ENCODE data around the gene TOM1L2.

The TOM1L2 gene

DNA sequence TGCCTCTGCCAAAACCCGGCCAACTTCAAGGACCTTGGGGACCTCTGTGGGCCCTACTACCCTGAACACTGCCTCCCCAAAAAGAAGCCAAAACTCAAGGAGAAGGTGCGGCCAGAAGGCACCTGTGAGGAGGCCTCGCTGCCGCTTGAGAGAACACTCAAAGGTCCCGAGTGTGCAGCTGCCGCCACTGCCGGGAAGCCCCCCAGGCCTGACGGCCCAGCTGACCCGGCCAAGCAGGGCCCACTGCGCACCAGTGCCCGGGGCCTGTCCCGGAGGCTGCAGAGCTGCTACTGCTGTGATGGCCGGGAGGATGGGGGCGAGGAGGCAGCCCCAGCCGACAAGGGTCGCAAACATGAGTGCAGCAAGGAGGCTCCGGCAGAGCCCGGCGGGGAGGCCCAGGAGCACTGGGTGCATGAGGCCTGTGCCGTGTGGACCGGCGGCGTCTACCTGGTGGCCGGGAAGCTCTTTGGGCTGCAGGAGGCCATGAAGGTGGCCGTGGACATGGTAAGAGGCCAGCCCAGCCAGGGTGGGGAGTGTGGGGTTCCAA, 174.1 kb downstream of the TOM1L2 start:
- no peak for DNase-seq

DNA sequence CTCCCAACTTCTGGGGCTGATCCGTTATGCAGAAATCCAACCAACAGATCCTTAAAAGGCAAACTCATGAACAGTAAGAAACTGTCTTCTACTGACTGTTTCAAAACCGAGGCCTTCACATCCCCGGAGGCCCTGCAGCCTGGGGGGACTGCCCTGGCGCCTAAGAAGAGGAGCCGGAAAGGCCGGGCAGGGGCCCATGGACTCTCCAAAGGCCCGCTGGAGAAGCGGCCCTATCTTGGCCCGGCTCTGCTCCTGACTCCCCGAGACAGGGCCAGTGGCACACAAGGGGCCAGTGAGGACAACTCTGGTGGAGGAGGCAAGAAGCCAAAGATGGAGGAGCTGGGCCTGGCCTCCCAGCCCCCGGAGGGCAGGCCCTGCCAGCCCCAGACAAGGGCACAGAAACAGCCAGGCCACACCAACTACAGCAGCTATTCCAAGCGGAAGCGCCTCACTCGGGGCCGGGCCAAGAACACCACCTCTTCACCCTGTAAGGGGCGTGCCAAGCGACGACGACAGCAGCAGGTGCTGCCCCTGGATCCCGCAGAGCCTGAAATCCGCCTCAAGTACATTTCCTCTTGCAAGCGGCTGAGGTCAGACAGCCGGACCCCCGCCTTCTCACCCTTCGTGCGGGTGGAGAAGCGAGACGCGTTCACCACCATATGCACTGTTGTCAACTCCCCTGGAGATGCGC, 174.9 kb downstream of the TOM1L2 start:
- DNase-seq: no peak

DNA sequence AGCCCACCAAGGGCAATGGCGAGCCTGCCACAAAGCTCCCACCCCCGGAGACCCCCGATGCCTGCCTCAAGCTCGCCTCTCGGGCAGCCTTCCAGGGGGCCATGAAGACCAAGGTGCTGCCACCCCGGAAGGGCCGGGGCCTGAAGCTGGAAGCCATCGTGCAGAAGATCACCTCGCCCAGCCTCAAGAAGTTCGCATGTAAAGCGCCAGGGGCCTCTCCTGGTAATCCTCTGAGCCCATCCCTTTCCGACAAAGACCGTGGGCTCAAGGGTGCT, 175.5 kb downstream of the TOM1L2 start:
- no peak for DNase-seq

DNA sequence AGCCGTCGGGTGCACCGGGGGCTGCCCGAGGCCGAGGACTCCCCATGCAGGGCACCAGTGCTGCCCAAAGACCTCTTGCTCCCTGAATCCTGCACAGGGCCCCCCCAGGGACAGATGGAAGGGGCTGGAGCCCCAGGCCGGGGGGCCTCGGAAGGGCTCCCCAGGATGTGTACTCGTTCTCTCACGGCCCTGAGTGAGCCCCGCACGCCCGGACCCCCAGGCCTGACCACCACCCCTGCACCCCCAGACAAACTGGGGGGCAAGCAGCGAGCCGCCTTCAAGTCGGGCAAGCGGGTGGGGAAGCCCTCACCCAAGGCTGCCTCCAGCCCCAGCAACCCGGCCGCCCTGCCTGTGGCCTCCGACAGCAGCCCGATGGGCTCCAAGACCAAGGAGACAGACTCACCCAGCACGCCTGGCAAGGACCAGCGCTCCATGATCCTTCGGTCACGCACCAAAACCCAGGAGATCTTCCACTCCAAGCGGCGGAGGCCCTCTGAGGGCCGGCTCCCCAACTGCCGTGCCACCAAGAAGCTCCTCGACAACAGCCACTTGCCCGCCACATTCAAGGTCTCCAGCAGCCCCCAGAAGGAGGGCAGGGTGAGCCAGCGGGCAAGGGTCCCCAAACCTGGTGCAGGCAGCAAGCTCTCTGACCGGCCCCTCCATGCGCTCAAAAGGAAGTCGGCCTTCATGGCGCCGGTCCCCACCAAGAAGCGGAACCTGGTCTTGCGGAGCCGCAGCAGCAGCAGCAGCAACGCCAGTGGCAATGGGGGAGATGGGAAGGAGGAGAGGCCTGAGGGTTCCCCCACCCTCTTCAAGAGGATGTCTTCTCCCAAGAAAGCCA, 176.0 kb downstream of the TOM1L2 start:
- no peak for DNase-seq

DNA sequence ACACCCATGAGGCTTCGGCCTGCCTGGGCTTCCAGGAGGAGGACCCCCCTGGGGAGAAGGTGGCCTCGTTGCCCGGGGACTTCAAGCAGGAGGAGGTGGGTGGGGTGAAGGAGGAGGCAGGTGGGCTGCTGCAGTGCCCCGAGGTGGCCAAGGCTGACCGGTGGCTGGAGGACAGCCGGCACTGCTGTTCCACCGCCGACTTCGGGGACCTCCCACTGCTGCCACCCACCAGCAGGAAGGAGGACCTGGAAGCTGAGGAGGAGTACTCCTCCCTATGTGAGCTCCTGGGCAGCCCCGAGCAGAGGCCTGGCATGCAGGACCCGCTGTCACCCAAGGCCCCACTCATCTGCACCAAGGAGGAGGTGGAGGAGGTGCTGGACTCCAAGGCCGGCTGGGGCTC, 176.9 kb downstream of the TOM1L2 start:
- DNase-seq: no peak

DNA sequence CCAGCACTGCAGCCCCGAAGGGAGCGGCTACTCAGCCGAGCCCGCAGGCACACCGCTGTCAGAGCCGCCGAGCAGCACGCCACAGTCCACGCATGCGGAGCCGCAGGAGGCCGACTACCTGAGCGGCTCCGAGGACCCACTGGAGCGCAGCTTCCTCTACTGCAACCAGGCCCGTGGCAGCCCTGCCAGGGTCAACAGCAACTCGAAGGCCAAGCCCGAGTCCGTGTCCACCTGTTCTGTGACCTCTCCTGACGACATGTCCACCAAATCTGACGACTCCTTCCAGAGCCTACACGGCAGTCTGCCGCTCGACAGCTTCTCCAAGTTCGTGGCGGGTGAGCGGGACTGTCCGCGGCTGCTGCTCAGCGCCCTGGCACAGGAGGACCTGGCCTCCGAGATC, 177.8 kb downstream of the TOM1L2 start:
- DNase-seq: no peak

Measured in midbrain (tissue), 1 donor.